ENCODE data around the gene DES. TPM values are rescaled to one million over a fixed set of nuclear protein-coding genes. Genes with fewer than 3 reads are reported as not detected.
"Not testable (repeated sequence)": the region's sequence is repeated elsewhere in the genome, so short reads cannot be mapped to it uniquely, and the experiment has no call there.

DES gene
- total RNA-seq, 1 experiment from 2014 or later: not detected

DNA sequence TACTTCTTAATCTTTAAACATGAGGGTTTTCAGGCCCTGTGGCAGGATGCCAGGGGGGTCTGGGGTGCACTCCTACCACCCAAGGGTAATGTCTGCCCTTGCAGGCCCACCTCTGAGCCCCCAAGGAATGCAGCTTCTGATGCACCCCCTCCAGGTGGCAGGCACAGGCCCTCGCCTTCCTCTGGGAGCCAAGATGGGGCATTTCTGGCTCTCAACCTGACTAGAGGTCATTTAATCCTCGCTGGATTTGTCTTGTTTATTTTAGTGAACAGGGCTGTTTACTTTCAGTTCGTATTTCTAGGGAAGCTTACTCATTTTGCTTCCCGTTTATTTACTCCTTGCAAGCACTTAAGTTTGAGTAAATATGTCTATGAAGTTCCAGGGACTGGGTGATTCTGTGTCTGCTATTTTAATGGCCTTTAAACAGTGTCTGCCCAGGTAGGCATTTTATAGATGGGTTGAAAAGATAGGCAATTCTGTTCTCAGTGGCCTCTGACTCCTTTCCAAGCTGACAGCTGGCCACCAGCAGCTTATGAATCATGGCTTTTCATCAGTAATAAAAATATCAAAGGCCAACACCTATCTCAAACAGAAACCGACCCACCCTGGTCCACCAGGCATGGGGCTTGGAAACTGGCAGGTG, 19.3 kb upstream of the DES start:
- DNase-seq (ENCODE audit: low spot score): peak; percentile 77
- in situ Hi-C loops (cut with HindIII; ENCODE audit: low sequenced_read_pairs): no loop called here

DNA sequence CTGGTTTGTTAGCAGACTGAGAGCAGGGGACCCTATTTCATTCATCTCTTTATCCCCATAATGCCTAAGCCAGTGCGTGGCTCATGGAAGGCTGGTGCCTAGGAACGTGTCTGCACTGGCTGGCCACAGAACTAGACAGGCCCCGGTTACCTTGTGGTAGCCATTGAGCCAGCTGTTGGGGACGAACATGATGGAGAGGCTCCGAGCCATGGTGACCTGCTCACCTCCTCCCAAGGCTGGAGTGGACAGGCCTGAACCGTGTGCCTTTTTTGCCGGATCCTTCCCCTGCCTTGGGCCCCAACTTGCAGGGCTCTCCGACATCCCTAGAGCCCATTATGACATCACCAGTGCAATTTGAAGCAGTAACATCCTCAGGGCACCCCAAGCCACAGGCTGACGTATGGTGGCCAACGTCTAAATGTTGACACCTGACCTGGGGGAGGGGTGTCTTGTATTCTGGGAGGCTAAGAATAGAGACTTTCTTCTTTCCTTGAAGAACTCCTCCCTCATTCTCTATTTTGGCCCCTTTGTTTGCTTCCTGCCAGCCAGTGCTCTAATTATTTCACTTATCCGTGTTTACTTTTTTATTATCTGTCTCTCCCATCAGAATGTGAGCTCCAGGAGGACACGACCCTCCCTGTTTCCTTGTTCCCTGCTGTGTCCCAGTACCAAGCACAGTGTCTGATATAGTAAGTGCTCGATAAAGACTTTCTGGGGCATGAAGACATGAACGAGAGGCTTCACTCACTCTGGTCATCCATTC, 18.3 kb upstream of the DES start:
- in situ Hi-C loops (cut with HindIII; ENCODE audit: low sequenced_read_pairs): no loop called here
- DNase-seq (ENCODE audit: low spot score): no peak

DNA sequence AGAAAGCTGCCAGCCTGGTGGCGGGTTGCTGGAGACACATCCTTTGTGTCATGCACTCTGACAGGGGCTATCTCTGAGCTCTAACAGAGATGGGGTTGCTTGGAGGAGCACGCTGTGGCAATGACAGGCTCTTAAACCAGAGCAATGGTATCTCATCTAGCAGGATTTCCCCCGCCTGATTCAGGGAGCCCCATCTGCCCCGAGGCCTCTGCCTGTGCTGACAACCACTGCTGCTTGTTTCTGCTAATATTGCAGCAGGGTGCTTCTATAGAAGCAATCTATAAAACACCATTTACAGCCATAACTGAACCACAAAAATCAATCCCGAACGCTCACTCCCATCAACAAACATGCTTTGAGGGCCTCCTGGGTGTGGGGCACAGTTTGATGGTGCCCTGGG, 17.6 kb upstream of the DES start:
- in situ Hi-C loops (cut with HindIII; ENCODE audit: low sequenced_read_pairs): no loop called here

DNA sequence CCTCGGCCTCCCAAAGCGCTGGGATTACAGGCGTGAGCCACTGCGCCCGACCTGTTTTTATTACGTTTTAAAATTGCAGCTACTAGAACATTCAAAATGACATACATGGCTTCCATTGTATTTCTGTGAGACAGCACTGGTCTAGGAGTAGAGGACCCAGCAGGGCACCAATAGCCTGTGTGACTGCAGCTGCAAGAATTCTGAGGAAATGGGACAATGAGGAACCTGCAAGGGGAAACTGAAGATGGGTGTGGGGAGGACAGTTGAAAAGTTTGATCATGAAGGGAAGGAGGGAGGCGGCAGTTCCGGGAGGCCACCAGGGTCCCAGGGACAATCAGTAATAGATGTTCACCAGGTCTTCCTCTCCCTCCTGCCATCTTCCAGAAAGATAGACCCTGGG, 16.6 kb upstream of the DES start:
- in situ Hi-C loops (cut with HindIII; ENCODE audit: low sequenced_read_pairs): no loop called here
- DNase-seq (ENCODE audit: low spot score): no peak

More for the DNA sequence above, 17.6 kb upstream of the DES start:
- DNase-seq (ENCODE audit: low spot score): no peak

DNA sequence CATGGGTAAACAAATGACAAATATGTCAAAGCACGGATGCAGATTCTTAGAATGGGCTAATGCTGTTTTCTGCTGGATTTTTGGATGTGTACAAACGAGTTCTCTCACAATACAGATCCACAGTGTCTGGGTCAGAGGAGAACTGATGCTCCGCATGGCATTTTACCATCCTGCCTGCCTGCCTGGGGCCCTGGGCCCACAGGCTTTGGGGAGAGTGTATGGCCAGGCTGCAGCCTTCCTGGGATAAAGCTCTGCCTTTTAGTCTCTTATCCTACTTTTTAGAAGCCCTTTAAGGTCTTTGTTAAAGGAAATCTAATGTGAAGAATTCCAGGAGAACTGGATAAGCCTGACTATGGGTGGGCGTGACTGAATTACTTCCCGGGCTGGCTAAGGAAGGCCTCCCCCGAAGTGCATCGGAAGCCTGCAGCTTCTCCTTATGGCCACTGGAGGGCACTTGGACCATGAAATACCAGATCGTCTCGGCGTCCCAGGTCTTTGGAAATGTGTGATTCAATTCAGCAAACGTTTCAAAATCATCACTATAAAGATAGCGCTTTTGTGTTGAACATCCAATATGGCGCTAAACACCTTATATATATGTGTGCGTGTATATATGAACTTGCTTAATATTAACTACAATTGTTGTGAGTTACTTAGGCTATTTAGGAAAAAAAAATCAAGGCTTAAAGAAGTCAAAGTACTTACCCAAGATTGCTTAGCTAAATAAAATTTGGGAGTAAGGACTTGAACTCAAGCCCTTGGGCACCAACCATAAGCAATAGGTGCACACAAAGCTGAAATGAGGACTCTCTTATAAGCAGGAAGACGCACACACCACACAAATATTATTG, 15.3 kb upstream of the DES start:
- in situ Hi-C loops (cut with HindIII; ENCODE audit: low sequenced_read_pairs): no loop called here
- peak; percentile 86 for DNase-seq (ENCODE audit: low spot score)

DNA sequence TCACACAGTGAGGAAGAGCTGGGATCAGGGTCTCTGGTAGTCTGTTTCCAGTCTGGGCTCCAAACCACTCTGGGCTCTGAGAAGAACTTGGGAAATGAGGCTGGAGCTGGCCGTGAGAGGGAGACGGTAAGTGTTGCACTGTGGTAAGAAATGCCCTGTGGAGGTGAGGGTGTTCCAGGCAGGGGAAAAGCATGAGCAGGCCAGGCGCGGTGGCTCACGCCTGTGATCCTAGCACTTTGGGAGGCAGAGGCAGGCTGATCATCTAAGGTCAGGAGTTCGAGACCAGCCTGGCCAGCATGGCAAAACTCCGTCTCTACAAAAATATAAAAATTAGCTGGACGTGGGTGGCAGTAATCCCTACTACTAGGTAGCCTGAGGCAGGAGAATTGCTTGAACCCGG, 14.3 kb upstream of the DES start:
- in situ Hi-C loops (cut with HindIII; ENCODE audit: low sequenced_read_pairs): no loop called here

DNA sequence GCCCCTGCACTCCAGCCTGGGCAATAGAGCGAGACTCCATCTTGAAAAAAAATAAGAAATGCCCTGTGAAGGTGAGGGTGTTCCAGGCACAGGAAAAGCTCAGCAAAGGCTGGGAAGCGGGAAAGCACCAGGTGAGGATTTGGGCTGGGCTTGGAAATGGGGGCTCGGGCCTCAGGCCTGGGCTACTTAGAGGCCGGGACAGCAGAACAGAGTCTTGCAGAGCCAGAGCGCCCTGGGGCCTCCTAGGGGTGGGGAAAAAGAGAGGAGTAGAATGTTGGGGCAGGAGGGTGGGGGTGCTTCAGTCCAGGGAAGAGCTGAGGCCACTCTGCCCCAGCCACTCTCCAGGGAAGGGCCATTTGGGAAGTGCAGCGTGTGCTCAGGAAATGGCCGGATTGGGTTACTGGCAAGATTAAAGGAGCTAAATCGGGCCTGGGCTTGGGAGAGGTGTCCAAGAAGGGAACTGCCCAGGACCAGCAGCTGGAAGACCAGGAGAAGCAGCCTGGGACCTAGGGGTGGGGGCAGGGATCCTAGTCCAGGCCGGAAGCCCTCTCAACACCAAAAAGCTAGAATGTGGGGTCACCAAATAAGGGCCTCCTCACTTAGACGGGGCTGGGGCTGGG, 13.8 kb upstream of the DES start:
- no peak for DNase-seq (ENCODE audit: low spot score)
- in situ Hi-C loops (cut with HindIII; ENCODE audit: low sequenced_read_pairs): no loop called here

More for the DNA sequence above, 14.3 kb upstream of the DES start:
- no peak for DNase-seq (ENCODE audit: low spot score)

DNA sequence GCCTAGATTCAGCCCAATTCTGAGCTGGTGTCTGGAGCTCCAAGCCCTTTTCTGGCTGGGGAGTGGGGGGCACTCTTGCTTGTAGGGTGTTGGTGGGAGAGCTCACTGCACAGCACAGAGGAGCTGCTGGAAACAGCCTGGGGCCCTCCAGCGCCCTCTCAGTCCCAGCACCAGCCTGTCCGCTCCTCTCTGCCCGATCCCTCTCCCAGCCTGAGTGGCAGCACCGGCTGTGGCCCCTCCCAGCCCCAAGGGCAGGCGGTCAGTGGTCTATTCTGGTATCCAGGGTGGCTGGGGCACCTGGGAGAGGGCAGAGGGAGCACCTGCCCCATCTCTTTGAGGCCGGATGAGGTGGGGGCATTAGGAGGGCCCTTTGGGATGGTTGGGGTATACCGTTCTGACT, 13.2 kb upstream of the DES start:
- no peak for DNase-seq (ENCODE audit: low spot score)
- in situ Hi-C loops (cut with HindIII; ENCODE audit: low sequenced_read_pairs): no loop called here

DNA sequence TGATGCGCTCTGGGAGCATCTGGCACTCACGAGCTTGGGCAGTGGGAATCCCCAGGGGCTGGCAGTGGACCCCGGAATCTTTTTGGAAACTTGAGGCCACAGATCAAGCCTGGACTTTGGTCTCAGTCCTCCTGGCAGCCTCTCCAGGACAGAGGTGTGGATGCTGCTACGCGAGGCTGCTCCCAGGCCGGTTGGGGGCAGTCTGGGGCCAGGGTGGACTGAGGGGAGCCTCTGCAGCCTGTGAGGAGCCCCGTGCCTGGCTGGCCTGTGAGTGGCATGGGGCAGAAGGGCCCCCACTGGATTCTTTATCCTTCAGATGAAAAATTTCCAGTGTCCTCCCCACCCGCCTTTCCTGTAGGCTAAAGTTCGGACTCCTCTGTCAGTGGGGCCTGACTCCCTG, 12.7 kb upstream of the DES start:
- no peak for DNase-seq (ENCODE audit: low spot score)
- in situ Hi-C loops (cut with HindIII; ENCODE audit: low sequenced_read_pairs): no loop called here

DNA sequence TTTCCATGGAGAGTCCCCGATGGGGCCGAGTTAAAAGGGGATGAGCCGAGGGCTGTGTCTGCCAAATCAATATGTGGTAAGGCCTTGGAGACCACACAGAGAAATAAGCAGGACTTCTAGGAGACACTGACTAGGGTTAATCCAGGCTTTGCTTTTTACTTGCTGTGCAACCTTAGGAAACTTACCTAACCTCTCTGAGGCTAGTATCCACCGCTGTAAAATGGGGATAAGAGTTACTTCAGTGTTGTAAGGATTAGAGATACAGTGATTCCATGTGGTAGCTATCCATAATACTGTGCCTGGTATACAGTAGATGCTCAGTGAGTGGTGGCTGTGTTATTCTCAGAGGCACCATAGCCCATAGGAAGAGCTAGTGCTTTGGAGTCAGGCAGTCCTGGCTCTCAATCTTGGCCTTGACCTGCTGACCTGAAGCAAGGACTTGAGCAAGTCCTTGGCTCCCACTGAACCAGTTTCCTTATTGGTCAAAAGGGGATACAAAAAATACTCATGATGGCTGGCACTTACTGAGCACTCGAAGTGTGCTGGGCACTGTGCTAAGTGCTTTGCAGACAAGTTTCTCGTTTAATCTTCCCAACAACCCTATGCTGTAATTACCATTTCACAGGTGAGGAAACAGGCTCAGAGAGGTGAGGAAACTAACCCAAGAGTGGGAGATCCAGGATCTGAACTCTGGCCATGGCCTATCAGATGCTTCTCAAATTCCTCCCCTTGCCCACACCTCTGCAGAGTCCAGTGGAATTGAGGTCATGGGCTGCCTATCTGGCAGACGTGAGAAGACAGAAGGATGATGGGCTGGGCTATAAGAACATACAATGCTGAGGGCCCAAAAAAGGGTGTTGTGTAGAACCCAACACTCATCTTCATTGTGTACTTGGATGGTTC, 12.0 kb upstream of the DES start:
- DNase-seq (ENCODE audit: low spot score): no peak
- in situ Hi-C loops (cut with HindIII; ENCODE audit: low sequenced_read_pairs): no loop called here

DNA sequence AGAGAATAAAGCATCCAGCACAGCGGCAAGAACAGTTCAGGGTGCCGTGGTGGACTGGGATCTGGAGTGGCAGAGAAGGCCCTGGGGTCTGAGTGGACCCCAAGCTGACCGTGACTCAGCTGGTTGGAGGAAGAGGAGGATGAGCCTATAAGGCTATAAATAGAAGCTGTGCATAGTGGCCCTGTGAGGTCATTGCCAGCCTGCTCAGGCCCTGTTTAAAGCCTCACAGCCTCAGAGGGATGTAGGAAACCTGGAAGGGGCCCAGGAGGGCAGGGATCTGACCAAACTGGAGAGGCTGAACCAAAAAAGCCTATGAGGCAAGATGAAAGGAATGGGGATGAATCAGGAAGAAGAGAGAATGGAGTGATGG, 11.3 kb upstream of the DES start:
- in situ Hi-C loops (cut with HindIII; ENCODE audit: low sequenced_read_pairs): no loop called here
- DNase-seq (ENCODE audit: low spot score): no peak

DNA sequence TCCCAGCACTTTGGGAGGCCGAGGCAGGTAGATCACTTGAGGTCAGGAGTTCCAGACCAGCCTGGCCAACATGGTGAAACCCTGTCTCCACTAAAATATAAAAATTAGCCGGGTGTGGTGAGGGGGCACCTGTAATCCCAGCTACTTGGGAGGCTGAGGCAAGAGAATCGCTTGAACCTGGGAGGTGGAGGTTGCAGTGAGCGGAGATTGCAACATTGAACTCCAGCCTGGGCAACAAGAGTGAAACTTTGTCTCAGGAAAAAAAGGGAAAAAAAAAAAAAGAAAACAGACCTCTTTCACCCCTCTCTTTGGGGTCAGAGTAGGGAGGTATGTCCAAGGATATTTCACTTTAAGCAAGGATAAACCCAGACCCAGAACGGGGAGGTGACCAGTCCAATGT, 10.8 kb upstream of the DES start:
- in situ Hi-C loops (cut with HindIII; ENCODE audit: low sequenced_read_pairs): not testable (repeated sequence)

DNA sequence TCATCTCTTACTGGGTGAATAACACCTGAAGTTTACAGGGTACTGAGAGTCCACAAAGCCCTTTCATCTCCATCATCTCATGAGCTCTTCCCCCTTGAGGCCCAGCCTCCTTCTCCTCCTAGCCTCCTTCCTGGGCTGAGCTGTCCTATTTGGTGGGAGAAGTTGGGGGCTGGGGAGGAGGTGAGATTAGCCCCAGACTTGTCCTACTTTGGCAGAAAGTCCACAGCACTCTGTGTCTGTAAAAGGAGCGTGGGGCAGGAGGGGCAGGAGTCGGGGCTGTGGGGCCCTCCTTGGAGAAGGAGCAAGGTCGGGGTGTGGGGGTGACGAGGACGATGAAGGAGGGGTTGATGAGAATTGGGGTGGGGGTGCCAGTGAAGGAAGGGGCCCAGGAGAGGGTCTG, 10.0 kb upstream of the DES start:
- DNase-seq (ENCODE audit: low spot score): no peak
- in situ Hi-C loops (cut with HindIII; ENCODE audit: low sequenced_read_pairs): no loop called here

More for the DNA sequence above, 10.8 kb upstream of the DES start:
- not testable (repeated sequence) for DNase-seq (ENCODE audit: low spot score)

DNA sequence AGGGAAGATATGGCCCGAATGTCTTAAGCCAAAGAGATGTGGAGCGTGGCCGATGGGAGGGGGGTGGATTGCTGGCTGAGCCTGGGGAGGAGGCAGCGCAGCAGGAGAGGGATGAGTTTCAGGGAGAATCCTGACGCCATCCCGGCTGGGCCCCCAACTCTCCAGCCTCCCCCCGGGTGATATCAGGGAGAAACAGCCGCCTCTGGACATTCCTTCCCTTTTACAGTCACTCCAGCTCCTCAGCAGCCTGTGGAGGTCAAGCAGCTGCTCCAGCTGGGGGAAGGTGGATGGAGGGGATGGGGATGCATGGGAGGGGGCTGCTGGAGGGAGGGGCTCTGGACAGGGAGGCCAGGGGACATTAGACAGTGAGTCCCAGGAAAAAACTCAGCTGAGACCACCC, 9.5 kb upstream of the DES start:
- in situ Hi-C loops (cut with HindIII; ENCODE audit: low sequenced_read_pairs): no loop called here
- no peak for DNase-seq (ENCODE audit: low spot score)

DNA sequence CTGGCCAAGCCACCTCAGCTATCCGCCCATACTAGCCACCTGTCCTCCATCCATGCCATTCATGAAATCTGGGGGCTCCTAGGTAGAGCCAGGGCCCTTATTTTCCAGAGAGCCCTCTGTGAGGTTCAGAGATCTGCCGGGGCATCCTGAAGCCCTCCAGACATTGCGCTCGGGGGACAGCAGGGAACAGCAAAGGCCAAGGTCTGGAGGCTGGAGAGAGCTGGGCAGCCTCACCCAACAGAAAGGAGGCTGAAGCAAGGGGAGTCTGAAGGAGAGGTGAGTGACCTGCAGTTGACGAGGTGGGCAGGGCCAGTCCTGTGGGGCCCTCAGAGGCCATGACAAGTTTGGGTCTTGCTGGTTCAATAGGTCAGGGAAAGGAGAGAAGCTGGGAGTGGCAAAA, 8.6 kb upstream of the DES start:
- no peak for DNase-seq (ENCODE audit: low spot score)
- in situ Hi-C loops (cut with HindIII; ENCODE audit: low sequenced_read_pairs): no loop called here

DNA sequence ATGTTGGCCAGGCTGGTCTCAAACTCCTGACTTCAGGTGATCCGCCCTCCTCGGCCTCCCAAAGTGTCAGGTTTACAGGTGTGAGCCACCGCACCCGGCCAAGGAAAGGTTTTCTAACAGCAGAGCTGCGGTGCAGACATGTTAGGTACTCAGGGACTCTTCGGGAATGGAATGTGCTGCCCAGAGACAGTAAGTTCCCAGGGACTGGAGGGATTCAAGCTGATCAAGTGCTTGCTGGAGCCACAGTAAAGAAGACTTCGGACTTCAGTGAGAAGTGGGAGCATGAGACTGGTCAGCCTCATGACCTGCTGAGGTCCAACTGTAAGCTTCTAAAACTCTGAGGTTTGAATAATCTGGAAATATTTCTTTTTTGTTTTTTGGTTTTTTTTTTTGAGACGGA, 7.8 kb upstream of the DES start:
- in situ Hi-C loops (cut with HindIII; ENCODE audit: low sequenced_read_pairs): no loop called here

DNA sequence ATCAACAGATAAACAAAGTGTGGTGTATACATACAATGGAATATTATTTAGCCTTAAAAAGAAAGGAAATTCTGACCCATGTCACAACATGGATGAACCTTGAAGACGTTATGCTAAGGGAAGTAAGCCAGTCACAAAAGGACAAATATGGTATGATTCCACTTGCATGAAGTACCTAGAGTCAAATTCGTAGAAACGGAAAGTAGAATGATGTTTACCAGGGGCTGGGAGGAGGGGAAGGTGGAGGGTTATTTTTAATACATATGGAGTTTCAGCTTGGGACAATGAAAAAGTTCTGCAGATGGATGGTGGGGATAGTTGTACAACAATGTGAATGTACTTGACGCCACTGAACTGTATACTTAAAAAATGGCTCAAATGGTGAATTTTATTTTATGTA, 3.3 kb upstream of the DES start:
- in situ Hi-C loops (cut with HindIII; ENCODE audit: low sequenced_read_pairs): no loop called here
- DNase-seq (ENCODE audit: low spot score): no peak

More for the DNA sequence above, 7.8 kb upstream of the DES start:
- DNase-seq (ENCODE audit: low spot score): no peak

DNA sequence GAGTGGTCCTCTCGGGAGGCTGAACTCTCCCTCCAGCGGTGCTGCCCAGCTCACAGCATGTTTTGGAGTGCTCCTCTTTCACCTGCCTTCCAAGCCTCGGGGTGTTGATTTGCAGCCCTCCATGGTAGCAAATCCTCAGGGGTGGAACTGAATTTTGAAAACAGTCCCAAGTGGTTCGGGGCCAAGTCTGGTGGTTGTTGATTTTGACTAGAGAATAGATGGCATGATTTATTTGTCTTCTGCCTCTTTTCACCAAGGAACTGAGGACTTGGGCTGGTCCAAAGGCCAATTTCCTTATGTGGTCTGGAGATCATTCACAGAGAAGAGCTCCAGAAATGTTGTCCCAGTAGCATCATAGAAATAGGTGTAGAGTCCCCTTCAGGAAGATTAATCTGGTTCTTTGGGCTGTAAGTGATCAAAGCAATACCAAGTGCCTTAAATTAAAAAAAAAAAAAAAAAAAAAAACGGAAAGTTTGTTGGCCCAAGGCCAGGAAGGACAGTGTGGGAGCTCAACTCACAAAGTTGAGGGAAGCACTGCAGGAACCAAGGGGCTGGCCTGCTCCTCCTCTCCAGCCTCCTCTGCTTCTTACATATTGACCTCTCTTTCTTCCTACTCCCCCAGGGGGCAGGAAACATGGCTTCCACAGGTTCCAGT, 2.5 kb upstream of the DES start:
- DNase-seq (ENCODE audit: low spot score): no peak
- in situ Hi-C loops (cut with HindIII; ENCODE audit: low sequenced_read_pairs): no loop called here
